ENCODE measurements around the gene FMO1.

DNA sequence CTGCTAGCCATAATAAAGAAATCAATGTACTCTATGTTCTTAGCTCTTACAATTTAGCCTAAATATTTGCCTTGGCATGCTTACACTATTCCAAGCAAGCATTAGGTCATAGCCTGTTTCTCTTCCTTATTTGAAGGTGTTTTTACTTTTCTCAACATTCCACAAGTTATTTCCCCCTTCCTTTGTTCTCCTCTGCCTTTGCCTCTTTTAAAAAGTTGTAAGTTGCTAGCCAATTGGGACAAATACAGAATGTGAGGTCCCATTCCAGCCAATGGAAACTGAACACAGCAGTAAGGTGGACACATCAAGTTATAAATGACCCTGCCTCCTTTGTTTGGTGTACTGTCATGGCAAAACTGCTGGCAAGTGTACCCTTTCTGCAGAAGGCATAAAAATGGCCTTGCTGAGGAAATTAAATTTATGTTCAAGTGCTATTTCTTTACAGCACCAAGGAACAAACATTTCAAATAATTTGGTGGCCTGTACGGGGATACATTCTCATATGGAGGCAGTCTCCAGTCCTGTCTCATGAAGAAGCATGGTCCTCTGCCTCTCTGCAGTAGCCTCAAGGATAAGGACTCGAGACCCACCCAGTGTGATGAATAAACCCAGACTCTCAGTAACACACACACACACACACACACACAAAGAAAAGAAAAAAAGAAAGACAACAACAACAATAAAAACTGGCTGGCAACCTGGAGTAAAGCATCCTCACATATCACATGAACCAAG, 28.8 kb upstream of the FMO1 start:
- TF ChIP-seq, protein P1, sequence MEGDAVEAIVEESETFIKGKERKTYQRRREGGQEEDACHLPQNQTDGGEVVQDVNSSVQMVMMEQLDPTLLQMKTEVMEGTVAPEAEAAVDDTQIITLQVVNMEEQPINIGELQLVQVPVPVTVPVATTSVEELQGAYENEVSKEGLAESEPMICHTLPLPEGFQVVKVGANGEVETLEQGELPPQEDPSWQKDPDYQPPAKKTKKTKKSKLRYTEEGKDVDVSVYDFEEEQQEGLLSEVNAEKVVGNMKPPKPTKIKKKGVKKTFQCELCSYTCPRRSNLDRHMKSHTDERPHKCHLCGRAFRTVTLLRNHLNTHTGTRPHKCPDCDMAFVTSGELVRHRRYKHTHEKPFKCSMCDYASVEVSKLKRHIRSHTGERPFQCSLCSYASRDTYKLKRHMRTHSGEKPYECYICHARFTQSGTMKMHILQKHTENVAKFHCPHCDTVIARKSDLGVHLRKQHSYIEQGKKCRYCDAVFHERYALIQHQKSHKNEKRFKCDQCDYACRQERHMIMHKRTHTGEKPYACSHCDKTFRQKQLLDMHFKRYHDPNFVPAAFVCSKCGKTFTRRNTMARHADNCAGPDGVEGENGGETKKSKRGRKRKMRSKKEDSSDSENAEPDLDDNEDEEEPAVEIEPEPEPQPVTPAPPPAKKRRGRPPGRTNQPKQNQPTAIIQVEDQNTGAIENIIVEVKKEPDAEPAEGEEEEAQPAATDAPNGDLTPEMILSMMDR (IDR thresholded peaks at IDR 0.05; ENCODE audit: low read length) = no peak
- TF ChIP-seq EZH2phosphoT487 (IDR thresholded peaks at IDR 0.05; ENCODE audit: low read length) (no peak), EZH2 (optimal IDR thresholded peaks at IDR 0.05; ENCODE audit: low read depth, low read length) (no peak)

Data from MM.1S (cell line).